ENCODE measurements around the gene MAN2C1.
"Not testable (repeated sequence)": the region's sequence is repeated elsewhere in the genome, so short reads cannot be mapped to it uniquely, and the experiment has no call there.

MAN2C1 gene

DNA sequence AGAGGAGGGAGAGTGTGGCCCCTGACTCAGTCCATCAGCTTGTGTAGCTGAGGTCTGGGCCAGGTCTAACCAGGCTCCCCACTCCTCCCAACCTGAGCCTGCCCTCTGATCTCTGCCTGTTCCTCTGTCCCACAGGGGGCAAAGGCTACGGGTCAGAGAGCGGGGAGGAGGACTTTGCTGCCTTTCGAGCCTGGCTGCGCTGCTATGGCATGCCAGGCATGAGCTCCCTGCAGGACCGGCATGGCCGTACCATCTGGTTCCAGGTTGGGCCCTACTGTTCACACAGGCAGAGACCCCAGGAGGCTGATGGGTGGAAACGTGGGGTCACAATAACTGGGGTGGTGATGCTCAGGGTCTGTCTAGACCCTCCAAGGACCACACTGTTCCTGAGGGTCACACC lies 14.8 kb downstream of the MAN2C1 start:
- no peak for DNase-seq (ENCODE audit: low spot score)
- in situ Hi-C loops (cut with MboI; ENCODE audit: low sequenced_read_pairs, unreplicated experiment), result loop anchor here (25.0 kb wide), 1 partner anchor 284 kb away; the partner anchor contains the start of genes IMP3, SNUPN and SNX33
- TF ChIP-seq, protein P1, sequence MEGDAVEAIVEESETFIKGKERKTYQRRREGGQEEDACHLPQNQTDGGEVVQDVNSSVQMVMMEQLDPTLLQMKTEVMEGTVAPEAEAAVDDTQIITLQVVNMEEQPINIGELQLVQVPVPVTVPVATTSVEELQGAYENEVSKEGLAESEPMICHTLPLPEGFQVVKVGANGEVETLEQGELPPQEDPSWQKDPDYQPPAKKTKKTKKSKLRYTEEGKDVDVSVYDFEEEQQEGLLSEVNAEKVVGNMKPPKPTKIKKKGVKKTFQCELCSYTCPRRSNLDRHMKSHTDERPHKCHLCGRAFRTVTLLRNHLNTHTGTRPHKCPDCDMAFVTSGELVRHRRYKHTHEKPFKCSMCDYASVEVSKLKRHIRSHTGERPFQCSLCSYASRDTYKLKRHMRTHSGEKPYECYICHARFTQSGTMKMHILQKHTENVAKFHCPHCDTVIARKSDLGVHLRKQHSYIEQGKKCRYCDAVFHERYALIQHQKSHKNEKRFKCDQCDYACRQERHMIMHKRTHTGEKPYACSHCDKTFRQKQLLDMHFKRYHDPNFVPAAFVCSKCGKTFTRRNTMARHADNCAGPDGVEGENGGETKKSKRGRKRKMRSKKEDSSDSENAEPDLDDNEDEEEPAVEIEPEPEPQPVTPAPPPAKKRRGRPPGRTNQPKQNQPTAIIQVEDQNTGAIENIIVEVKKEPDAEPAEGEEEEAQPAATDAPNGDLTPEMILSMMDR (IDR thresholded peaks at IDR 0.05; ENCODE audit: borderline replicate concordance, control extremely low read depth, extremely low read depth, insufficient read depth, missing control alignments), result no peak

DNA sequence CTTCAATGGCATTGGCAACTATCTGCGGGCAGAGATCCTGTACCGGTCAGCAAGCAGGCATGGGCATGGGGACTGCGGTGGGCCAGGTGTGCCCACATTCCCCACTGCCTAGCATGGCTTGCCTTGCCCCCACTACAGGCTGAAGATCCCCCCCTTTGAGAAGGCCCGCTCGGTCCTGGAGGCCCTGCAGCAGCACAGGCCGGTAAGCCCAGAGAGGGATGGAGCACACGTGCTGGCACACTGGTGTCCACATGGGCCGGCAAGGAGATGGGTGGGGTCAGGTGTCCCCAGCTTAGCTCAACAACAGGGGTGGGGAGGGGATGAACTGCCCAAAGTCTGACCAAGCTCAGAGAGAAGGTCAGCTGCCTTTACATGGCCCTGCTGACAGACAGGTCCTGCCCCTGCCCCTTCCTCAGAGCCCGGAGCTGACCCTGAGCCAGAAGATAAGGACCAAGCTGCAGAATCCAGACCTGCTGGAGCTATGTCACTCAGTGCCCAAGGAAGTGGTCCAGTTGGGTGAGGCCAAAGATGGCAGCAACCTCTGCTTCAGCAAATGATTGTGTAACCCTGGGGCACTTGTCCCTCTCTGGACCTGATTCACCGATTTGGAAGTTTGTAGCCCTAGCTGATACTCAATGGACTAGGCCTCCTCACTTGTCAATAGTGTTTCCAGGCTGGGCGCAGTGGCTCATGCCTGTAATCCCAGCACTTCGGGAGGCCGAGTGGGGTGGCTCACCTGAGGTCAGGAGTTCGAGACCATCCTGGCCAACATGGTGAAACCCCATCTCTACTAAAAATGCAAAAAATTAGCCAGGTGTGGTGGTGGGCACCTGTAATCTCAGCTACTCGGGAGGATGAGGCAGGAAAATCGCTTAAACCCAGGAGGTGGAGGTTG lies 16.0 kb downstream of the MAN2C1 start:
- in situ Hi-C loops (cut with MboI; ENCODE audit: low sequenced_read_pairs, unreplicated experiment), result loop anchor here (25.0 kb wide), 1 partner anchor 285 kb away; the partner anchor contains the start of genes IMP3, SNUPN and SNX33
- TF ChIP-seq, protein P1 (IDR thresholded peaks at IDR 0.05; ENCODE audit: borderline replicate concordance, control extremely low read depth, extremely low read depth, insufficient read depth, missing control alignments), result no peak
- DNase-seq (ENCODE audit: low spot score), result no peak

DNA sequence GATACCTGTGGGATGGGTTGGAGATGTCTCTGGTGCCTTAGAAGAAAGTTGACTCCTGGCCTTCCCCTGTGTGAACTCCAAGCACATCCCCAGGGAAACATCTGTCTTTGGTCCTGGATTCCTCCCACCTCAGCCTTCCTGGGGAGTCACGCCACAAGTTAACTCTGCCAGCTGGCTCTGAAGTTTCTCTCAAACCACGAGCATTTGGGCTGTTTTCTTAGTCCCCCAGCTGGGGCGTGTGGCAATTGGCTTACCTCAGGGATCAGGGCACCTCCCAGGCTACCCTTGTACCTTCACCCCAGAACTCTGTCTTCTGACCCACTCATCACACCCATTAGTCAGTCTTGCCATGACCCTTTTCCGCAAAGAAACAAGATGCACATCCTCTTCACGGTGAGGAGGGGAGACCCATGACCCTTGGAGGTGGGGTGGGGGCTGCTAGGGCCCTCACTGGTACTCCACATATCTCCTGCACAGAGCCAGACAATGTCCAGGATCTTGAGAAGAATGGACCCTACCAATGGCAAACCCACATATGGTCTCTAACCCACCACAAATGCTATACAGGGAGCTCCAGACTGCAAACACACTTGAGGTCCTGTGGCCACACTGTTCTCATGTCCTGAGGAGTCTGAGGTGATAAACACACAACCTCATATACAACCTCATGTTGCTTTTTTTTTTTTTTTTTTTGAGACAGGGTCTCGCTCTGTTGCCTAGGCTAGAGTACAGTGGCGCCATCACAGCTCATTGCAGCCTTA lies 17.6 kb downstream of the MAN2C1 start:
- TF ChIP-seq, protein P1 (IDR thresholded peaks at IDR 0.05; ENCODE audit: borderline replicate concordance, control extremely low read depth, extremely low read depth, insufficient read depth, missing control alignments), result no peak
- in situ Hi-C loops (cut with MboI; ENCODE audit: low sequenced_read_pairs, unreplicated experiment), result loop anchor here (25.0 kb wide), 1 partner anchor 287 kb away; the partner anchor contains the start of genes IMP3, SNUPN and SNX33
- no peak for DNase-seq (ENCODE audit: low spot score)

DNA sequence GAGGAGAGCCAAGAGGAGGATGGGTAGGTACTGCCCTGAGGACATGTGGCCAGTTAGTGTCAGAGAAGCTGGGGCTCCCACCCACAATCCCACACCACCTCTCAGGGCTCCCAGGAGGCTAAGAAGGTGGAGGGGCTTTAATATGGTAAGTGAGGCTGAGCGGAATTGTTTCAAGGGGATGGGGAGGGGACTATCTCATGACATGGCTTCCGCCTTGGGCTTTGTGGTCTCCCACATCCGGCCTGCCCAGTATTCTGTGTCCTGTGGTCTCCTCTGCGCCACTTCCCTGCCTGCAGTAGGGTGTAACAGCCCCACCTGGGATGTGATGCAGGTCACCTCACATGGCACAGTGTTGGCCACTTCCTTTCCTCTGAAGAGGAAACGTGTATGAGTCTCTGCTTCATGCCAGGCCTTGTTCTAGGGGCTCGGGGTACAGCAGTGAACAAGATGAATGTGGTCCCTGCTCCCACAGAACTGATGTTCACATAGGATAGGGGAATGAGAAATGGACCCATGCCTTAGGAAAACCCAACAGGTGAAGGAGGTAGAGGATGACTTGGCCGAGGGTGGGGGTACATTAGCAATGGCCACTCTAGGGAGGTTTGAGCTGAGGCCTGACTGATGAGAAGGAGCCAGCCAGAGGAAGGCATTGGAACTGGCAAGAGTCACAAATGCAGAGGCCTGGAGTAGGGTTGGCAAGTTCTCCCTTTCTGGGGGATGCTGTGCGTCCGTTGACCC lies 18.4 kb downstream of the MAN2C1 start:
- in situ Hi-C loops (cut with MboI; ENCODE audit: low sequenced_read_pairs, unreplicated experiment), result loop anchor here (25.0 kb wide), 1 partner anchor 287 kb away; the partner anchor contains the start of genes IMP3, SNUPN and SNX33
- TF ChIP-seq, protein P1 (IDR thresholded peaks at IDR 0.05; ENCODE audit: borderline replicate concordance, control extremely low read depth, extremely low read depth, insufficient read depth, missing control alignments), result no peak
- peak; percentile 73 for DNase-seq (ENCODE audit: low spot score)

DNA sequence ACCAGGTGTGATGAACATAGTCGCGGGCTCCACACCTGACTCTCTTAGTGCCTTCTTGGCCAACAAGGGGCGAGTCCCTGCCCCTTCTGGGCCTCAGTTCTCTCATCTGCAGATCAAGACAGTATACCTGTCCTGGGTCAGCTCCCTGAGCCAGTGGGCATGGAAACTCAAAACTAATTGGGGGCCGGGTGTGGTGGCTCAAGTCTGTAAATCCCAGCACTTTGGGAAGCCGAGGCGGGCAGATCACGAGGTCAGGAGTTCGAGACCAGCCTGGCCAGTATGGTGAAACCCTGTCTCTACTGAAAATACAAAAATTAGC lies 19.1 kb downstream of the MAN2C1 start:
- in situ Hi-C loops (cut with MboI; ENCODE audit: low sequenced_read_pairs, unreplicated experiment); DNase-seq (ENCODE audit: low spot score): not testable (repeated sequence)

DNA sequence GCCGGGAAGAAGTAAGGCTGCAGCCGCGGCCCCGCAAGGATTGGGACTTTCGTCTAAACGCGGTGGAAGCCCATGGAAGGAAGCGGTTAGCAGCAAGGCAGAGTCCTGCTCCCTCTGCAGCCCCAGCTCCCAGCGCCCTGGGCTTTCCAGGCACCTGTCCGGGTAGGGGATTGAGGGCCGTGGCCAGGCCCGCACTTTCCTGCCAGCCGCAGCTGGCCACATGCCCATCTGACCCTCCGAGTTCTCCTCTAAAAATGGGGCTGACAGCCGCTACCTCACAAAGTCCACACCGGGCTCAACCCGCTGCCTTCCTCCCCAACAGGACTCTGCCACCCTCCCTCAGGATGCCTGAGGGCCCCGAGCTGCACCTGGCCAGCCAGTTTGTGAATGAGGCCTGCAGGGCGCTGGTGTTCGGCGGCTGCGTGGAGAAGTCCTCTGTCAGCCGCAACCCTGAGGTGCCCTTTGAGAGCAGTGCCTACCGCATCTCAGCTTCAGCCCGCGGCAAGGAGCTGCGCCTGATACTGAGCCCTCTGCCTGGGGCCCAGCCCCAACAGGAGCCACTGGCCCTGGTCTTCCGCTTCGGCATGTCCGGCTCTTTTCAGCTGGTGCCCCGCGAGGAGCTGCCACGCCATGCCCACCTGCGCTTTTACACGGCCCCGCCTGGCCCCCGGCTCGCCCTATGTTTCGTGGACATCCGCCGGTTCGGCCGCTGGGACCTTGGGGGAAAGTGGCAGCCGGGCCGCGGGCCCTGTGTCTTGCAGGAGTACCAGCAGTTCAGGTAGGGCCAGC lies 19.7 kb downstream of the MAN2C1 start:
- in situ Hi-C loops (cut with MboI; ENCODE audit: low sequenced_read_pairs, unreplicated experiment), result no loop called here
- TF ChIP-seq, protein P1 (IDR thresholded peaks at IDR 0.05; ENCODE audit: borderline replicate concordance, control extremely low read depth, extremely low read depth, insufficient read depth, missing control alignments), result no peak
- peak; percentile 43 for DNase-seq (ENCODE audit: low spot score)
